HUES6 (cell line): ENCODE data around the gene MKLN1.

Source experiments
- H3K27ac ChIP-seq: 2 replicates; pipeline ENCODE4 v1.7.0; 2013; ENCODE audit warnings: low read depth, mild to moderate bottlenecking, low read length, inconsistent platforms
- H3K27me3 ChIP-seq: 2 replicates; pipeline ENCODE4 v1.6.1; 2013; ENCODE audit warnings: low read length; ENCODE audit not compliant: control insufficient read depth, insufficient read depth
- H3K36me3 ChIP-seq: 2 replicates; pipeline ENCODE4 v1.6.1; 2013; ENCODE audit warnings: low read length; ENCODE audit not compliant: control insufficient read depth, insufficient read depth
- H3K4me1 ChIP-seq: 2 replicates; pipeline ENCODE4 v1.6.1; 2013; ENCODE audit warnings: low read length; ENCODE audit not compliant: control insufficient read depth, insufficient read depth
- H3K4me3 ChIP-seq: 2 replicates; pipeline ENCODE4 v1.5.1; 2013; ENCODE audit warnings: low read depth, low read length
- H3K9ac ChIP-seq: one replicate; pipeline ENCODE4 v1.6.1; 2013; ENCODE audit warnings: mild to moderate bottlenecking, low read length
- H3K9me3 ChIP-seq: 2 replicates; pipeline ENCODE4 v1.6.1; 2013; ENCODE audit warnings: low read depth, low read length; ENCODE audit not compliant: control insufficient read depth, insufficient read depth

Gene MKLN1

DNA sequence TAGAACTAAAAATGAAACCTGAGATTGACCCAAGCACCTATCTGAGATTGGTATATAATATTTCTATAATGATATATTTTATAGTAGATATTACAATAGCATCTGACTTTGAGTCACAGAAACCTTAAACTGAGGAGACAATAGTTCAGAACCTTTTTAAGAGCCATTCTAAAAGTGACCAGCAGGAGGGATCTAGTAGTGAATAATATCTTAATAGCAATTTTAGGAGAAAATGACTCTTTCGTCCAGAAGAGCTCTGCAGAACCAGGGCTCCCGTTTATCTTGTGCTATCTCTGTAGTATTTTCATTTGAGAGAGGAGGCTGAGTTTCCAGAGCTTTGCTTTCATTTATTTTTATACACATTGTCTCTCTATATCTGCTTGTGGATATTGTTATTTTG is 160.7 kb downstream of the MKLN1 start:
- Histone ChIP-seq H3K4me3 (no peak overlapping the region), H3K9ac (no peak overlapping the region), H3K4me1 (no peaks in the 10 kb centered on the region), H3K27me3 (no peaks in the 10 kb centered on the region), H3K27ac (no peak overlapping the region), H3K9me3 (no peaks in the 10 kb centered on the region), H3K36me3 (peaks cover 4% of the 10 kb centered on the region; the same call in 1 of the 2 replicates)

DNA sequence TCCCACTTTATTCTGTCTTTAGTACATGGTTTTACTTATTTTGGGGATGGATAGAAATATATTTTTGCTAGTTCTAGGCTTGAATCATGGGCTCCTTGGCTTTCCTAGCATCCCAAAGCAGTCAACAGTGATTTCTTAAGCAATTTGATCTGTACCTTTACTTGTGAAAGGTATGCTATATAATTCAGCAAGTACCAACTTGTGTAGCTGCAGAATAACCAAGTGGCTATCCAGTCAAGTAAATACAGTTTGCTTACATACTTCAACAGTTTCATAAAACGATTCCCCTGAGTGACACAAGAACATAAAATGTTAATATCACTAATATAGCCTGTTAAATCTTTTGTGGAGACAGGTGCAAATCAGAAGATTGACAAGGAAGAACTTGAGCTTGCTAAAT is 161.5 kb downstream of the MKLN1 start:
- Histone ChIP-seq H3K4me1 (no peaks in the 10 kb centered on the region), H3K36me3 (no peaks in the 10 kb centered on the region), H3K9ac (no peak overlapping the region), H3K4me3 (no peak overlapping the region), H3K27me3 (no peaks in the 10 kb centered on the region), H3K27ac (no peak overlapping the region), H3K9me3 (no peaks in the 10 kb centered on the region)

DNA sequence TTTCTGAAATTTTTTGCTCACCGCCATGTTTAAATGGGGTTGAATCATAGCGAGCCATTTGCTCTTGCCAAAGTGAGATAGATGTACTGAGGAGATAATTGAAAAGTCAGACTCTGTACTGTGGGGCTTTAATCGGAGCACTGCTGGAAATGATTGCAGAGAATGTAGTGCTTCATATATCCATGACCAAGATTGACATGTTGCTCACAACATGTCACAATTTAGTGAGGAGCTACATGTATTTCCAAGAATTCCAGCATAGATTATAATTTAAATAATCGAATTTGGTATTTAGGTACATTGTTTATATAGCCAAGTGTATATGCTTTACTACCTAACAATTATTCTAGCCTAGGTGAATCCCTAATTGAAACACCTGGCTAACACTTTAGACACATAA is 162.2 kb downstream of the MKLN1 start:
- no peaks in the 10 kb centered on the region for H3K36me3 ChIP-seq
- H3K9ac ChIP-seq: no peak overlapping the region
- no peaks in the 10 kb centered on the region for H3K9me3 ChIP-seq
- no peaks in the 10 kb centered on the region for H3K4me1 ChIP-seq
- no peak overlapping the region for H3K4me3 ChIP-seq
- no peak overlapping the region for H3K27ac ChIP-seq
- no peaks in the 10 kb centered on the region for H3K27me3 ChIP-seq

DNA sequence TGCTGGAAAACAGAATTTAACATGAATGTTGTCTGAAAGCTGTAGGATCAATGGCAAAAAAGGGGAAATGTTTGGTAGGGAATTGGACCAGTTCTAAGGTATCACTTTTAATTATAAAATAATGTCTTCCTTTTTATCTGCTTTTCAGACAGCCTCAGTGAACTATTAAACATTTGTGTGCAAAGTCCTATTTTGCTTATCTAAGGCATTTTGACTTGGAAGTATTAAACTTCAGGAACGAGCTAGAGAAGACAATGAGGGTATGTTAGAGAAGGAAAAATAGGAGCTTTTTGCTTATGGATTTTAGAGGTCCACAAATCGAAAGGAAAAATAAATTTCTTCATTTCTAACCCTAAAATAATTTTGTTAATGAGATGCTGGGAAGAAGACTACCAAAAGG is 165.4 kb downstream of the MKLN1 start:
- peaks cover 13% of the 10 kb centered on the region for H3K36me3 ChIP-seq
- no peak overlapping the region for H3K9ac ChIP-seq
- H3K4me3 ChIP-seq: no peak overlapping the region
- no peaks in the 10 kb centered on the region for H3K4me1 ChIP-seq
- H3K27ac ChIP-seq: no peak overlapping the region
- no peaks in the 10 kb centered on the region for H3K9me3 ChIP-seq
- no peaks in the 10 kb centered on the region for H3K27me3 ChIP-seq

DNA sequence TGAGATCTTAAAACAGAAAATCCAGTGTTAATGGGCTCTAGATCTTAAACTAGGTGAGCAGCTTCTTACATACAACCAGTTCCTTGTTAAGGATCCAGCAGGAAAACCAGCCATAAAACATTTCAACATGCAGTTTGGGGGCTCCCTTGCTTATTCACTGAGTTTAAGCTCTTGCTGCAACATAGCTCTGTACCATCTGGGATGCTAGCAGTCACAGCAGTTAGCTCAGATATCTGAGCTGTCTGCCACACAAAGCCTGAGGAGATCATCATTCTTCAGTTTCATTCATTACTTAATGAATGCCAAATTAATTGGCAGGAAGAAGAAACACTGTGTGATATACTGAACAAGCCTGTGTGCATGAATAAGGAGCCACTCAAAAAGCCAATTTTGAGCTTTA is 165.9 kb downstream of the MKLN1 start:
- no peak overlapping the region for H3K9ac ChIP-seq
- no peaks in the 10 kb centered on the region for H3K27me3 ChIP-seq
- no peaks in the 10 kb centered on the region for H3K9me3 ChIP-seq
- H3K4me3 ChIP-seq: no peak overlapping the region
- no peaks in the 10 kb centered on the region for H3K4me1 ChIP-seq
- H3K36me3 ChIP-seq: peaks cover 18% of the 10 kb centered on the region
- no peak overlapping the region for H3K27ac ChIP-seq

DNA sequence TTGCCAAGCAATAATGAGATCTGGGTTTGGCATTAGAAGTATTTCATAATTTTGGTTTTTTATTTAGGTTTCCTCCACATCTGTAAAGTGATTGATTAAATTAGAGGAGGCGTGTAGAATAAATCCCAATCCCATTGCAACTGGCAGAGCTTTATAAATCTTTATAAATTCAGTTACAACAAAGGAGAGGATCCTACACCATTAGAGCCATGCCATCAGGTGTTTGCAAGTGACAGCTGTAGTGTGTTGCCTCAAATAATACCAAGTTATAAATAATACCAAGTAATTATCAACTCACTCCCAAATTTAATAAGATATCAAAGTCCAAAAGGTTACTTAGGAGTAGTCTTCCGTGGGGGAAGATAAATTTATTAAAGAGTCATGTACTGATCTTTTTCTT is 166.5 kb downstream of the MKLN1 start:
- no peaks in the 10 kb centered on the region for H3K27me3 ChIP-seq
- no peak overlapping the region for H3K27ac ChIP-seq
- H3K4me3 ChIP-seq: no peak overlapping the region
- peaks cover 24% of the 10 kb centered on the region for H3K36me3 ChIP-seq
- no peak overlapping the region for H3K9ac ChIP-seq
- H3K4me1 ChIP-seq: no peaks in the 10 kb centered on the region
- no peaks in the 10 kb centered on the region for H3K9me3 ChIP-seq

DNA sequence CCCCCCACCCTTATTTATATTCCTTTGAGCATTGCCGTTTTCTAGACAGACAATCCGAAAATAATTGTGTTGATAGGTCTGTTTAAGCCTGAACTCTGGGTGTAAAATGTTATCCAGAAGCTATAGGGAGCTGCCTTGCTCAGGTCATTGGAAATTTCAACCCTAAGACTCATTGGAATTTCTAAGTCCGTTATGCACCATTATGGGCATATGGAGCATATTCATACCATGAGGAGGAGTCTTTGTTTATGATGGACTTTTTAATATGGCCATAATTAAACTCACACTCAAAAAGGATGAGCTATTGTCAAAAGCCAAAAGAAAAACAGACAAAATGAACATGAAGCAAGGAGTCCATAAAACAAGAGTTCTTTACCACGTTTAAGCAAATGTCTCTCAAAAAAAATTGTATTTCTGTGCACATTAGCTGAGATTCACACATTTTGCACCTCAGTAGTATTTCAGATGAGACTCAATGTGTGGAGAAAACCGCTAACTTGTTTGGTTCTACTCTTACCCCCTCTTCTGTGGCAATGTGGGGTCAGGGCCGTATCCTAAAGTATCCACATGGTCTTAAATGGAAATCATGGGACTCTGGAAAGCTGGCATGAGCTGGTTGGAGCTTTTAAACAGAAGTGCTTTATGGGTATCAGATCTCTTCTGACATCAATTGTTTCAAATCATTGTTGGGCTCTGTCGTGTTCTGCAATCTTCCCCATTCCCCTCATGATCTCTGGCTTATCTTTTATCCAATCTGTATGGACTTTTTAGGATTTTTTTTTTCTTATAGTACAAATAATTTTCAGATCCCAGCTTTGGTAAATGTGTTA is 168.2 kb downstream of the MKLN1 start:
- no peaks in the 10 kb centered on the region for H3K4me1 ChIP-seq

DNA sequence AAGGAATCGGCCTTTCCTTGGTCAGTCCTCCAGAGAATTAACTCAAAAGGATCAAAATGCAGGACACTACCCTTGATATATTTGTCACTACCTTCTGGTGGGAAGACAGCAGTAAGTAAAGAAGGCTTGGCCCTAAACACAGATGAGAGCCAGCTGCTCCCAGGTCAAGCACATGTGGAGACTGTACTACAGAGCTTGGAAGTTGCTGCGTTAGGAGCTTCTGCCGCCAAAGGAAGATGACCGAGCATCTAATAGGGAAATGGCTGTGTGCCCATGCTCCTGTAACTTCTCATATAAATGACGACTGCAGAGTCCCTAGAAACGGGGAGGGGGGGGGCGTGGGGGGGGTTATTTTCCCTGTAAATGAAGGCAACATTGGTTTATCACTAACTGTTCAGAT is 169.8 kb downstream of the MKLN1 start:
- H3K9me3 ChIP-seq: no peaks in the 10 kb centered on the region
- no peak overlapping the region for H3K4me3 ChIP-seq
- no peaks in the 10 kb centered on the region for H3K27me3 ChIP-seq
- H3K27ac ChIP-seq: no peak overlapping the region
- peaks cover 56% of the 10 kb centered on the region for H3K36me3 ChIP-seq
- no peak overlapping the region for H3K9ac ChIP-seq
- peaks cover under 1% of the 10 kb centered on the region; the same call in 1 of the 2 replicates for H3K4me1 ChIP-seq

More for the DNA sequence above, 168.2 kb downstream of the MKLN1 start:
- H3K27ac ChIP-seq: no peak overlapping the region
- no peak overlapping the region for H3K4me3 ChIP-seq
- peaks cover 40% of the 10 kb centered on the region for H3K36me3 ChIP-seq
- H3K9ac ChIP-seq: no peak overlapping the region
- H3K27me3 ChIP-seq: no peaks in the 10 kb centered on the region
- no peaks in the 10 kb centered on the region for H3K9me3 ChIP-seq

DNA sequence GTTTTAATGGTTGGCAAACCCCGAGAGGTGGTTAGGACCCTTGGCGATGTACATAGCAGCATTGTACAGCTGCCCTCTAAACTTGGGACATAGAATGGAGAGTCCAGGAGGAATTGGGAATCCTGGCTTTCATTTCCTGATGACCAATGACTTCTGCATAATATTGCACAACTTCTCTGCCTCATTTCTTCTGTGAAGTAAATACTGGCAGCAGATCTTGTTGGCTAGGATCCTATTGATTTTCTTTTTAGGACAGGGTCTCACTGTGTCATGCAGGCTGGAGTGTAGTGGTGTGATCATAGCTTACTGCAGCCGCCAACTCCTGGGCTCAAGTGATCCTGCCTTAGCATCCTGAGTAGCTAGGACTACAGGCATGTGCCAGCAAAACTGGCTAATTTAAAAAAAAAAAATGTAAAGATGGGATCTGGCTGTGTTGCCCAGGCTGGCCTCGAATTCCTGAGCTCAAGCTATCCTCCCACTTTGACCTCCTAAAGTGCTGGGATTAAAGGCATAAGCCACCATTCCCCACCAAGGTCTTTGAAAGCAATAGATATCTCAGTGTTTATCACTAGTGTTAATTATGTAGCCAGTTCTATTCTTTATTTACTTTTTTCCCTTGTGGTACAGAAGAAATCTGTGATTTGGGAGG is 170.7 kb downstream of the MKLN1 start:
- Histone ChIP-seq H3K36me3 (peaks cover 65% of the 10 kb centered on the region), H3K27ac (no peak overlapping the region), H3K4me3 (no peak overlapping the region)

DNA sequence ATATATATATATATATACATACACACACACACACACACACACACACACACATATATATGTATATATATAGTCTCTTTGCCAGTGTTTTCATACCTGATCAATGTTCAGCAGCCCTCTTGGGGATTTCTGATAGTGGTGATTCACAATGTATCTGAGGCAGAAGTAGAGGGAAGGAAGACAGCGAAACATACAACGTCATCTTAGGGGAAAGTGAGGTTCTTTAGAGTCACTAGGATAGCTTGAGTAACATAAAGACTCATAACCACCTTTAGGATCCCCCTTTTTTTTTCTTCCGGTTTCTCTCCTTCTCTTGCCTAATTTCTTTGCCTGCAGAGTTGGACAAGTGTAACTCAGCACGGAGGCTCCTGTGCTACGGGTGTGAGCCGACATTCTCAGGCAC is 172.1 kb downstream of the MKLN1 start:
- Histone ChIP-seq H3K4me3 (no peak overlapping the region), H3K27me3 (no peaks in the 10 kb centered on the region), H3K27ac (no peak overlapping the region), H3K36me3 (peaks cover 79% of the 10 kb centered on the region), H3K4me1 (peaks cover 4% of the 10 kb centered on the region; the same call in 1 of the 2 replicates), H3K9me3 (no peaks in the 10 kb centered on the region), H3K9ac (no peak overlapping the region)

More for the DNA sequence above, 170.7 kb downstream of the MKLN1 start:
- Histone ChIP-seq H3K9ac (no peak overlapping the region), H3K4me1 (peaks cover 4% of the 10 kb centered on the region; the same call in 1 of the 2 replicates), H3K27me3 (no peaks in the 10 kb centered on the region), H3K9me3 (no peaks in the 10 kb centered on the region)

DNA sequence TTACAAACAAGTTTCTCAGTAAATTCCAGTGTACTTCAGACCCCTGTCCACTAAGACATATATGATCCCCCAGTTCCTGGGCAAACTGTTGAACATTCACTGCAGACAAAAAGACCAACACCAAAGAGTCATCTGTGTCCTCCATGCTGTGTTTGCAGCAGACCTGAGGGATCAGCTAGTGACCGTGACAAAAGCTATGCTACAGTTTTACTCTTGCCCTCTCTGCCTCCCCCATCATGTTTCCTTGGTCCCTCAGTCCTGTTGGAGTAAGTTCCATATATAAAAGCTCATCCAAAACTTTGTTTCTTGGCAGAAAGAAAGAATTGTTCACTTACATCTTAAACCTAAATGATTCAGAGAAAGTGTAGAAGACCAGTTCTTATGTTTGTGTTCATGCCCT is 172.7 kb downstream of the MKLN1 start:
- Histone ChIP-seq H3K27me3 (no peaks in the 10 kb centered on the region), H3K4me1 (peaks cover 4% of the 10 kb centered on the region; the same call in 1 of the 2 replicates), H3K4me3 (no peak overlapping the region), H3K9ac (no peak overlapping the region), H3K36me3 (peaks cover 85% of the 10 kb centered on the region), H3K9me3 (no peaks in the 10 kb centered on the region), H3K27ac (no peak overlapping the region)
